Right lobe of liver (tissue), 6 donors: ENCODE results near the gene MAP3K5. TPM values are rescaled to one million over a fixed set of nuclear protein-coding genes. Genes with fewer than 3 reads are reported as not detected.

ENCODE experiments used
- ATAC-seq, 4 donors: fragments of 200-7000 bp; cut with Tn5 transposase; one replicate each; pipeline ENCODE4 v1.9.1; 2020; ENCODE audit warnings: mild to moderate bottlenecking in 4 of 4, moderate library complexity in 4 of 4
- DNase-seq, 3 donors: peaks; one replicate each; pipeline ENCODE4 v3.0.0-alpha.2; 2020
- H3K27ac ChIP-seq, 3 donors: fragments of 200-600 bp; one replicate each; pipeline ENCODE4 v1.8.0; 2022
- H3K27me3 ChIP-seq, 2 donors: fragments of 200-600 bp; one replicate each; pipeline ENCODE4 v1.8.0; 2022
- H3K36me3 ChIP-seq, 4 donors: fragments of 200-600 bp; sonication (generic) in 1 of 4; one replicate each; pipeline versions ENCODE4 v1.5.1 to v1.8.0; 2017 to 2022; ENCODE audit warnings: control low read depth in 1 of 4
- H3K4me1 ChIP-seq, 4 donors: fragments of 200-600 bp; sonication (generic) in 1 of 4; one replicate each; pipeline versions ENCODE4 v1.5.1 to v1.8.0; 2017 to 2022; ENCODE audit warnings: control low read depth in 1 of 4
- H3K4me3 ChIP-seq, 3 donors: fragments of 200-600 bp; one replicate each; pipeline ENCODE4 v1.8.0; 2022
- H3K9me3 ChIP-seq, 4 donors: fragments of 200-600 bp; sonication (generic) in 1 of 4; one replicate each; pipeline versions ENCODE4 v1.5.1 to v1.8.0; 2017 to 2022; ENCODE audit warnings: control low read depth in 1 of 4
- POLR2A ChIP-seq: fragments of 450-650 bp; IDR thresholded peaks from one replicate; pipeline ENCODE4 v1.6.1; 2017; ENCODE audit warnings: antibody characterized with exemption, mild to moderate bottlenecking
- WGBS: methylation state at CpG from one replicate; pipeline ENCODE4 v1.1.6; 2018; ENCODE audit warnings: low coverage, low lambda C conversion rate; ENCODE audit not compliant: insufficient coverage; ENCODE audit errors: missing lambda C conversion rate; 5-methylcytosine and 5-hydroxymethylcytosine counted together
- intact Hi-C, 2 donors: fragments of 100-400 bp; cut with DNase I; formaldehyde crosslinking; loops; one replicate each; pipeline versions ENCODE4 v1.11.2 to v1.14.1; 2022
- total RNA-seq, 6 experiments: library from RNA; depleted of rRNA in 2 of 6; stranded (reverse); fragments of >200 nt in 2 of 6; fragmentation: NEBNext Ultra II Directional in 3 of 6; extraction: Animal tissue kit (Norgen Biotek cat#: 25700) in 3 of 6; gene quantifications; one replicate each; pipeline versions ENCODE4 v1.1.0 to v1.2.4, GENCODE V29; 2016 to 2023
- TF ChIP-seq, protein P1 (sequence below), 4 donors: fragments of 200-600 bp in 3 of 4; fragments of 450-650 bp in 1 of 4; IDR thresholded peaks; one replicate each; pipeline versions ENCODE4 v1.5.1 to v1.8.0; 2016 to 2022; ENCODE audit warnings: antibody characterized with exemption in 4 of 4, mild to moderate bottlenecking in 2 of 4
- donor health status: DM: no; HTN: yes; CAD: no.
- donor health status: DM: no; HTN: no; CAD: no.
- donor health status: DM: no; HTN: no; CAD: no.
- donor health status: DM: no; HTN: yes; CAD: no.
- donor health status: DM: no; HTN: yes; CAD: no.

Gene MAP3K5
- total RNA-seq, 6 experiments from 2014 or later = 5.0 to 10.4 (median 6.9) TPM

- H3K27ac ChIP-seq = no peak overlapping the region
- intact Hi-C loops = no loop called here
- ATAC-seq = no peak
Measured at GRCh38 chr6:136677822-136678221, 114.5 kb downstream of the MAP3K5 start.

GRCh38 chr6:136677344-136677743 is 114.9 kb downstream of the MAP3K5 start:
- ATAC-seq (no peak), DNase-seq (no peak)
- Histone ChIP-seq H3K4me3 (no peak overlapping the region), H3K27ac (no peak overlapping the region), H3K9me3 (no peaks in the 10 kb centered on the region), H3K27me3 (no peaks in the 10 kb centered on the region), H3K4me1 (no peaks in the 10 kb centered on the region), H3K36me3 (no peaks in the 10 kb centered on the region)
- TF ChIP-seq, protein P1, sequence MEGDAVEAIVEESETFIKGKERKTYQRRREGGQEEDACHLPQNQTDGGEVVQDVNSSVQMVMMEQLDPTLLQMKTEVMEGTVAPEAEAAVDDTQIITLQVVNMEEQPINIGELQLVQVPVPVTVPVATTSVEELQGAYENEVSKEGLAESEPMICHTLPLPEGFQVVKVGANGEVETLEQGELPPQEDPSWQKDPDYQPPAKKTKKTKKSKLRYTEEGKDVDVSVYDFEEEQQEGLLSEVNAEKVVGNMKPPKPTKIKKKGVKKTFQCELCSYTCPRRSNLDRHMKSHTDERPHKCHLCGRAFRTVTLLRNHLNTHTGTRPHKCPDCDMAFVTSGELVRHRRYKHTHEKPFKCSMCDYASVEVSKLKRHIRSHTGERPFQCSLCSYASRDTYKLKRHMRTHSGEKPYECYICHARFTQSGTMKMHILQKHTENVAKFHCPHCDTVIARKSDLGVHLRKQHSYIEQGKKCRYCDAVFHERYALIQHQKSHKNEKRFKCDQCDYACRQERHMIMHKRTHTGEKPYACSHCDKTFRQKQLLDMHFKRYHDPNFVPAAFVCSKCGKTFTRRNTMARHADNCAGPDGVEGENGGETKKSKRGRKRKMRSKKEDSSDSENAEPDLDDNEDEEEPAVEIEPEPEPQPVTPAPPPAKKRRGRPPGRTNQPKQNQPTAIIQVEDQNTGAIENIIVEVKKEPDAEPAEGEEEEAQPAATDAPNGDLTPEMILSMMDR (IDR thresholded peaks at IDR 0.05) = no peak
- no peak for TF ChIP-seq POLR2A
- intact Hi-C loops = no loop called here
- no CpG with 5 or more reads among the region's 4 CpGs for WGBS

More at GRCh38 chr6:136677822-136678221, 114.5 kb downstream of the MAP3K5 start:
- no peaks in the 10 kb centered on the region for H3K4me1 ChIP-seq
- H3K36me3 ChIP-seq = no peaks in the 10 kb centered on the region
- no peaks in the 10 kb centered on the region for H3K27me3 ChIP-seq
- no peak overlapping the region for H3K4me3 ChIP-seq
- no peaks in the 10 kb centered on the region for H3K9me3 ChIP-seq
- DNase-seq = no peak
- TF ChIP-seq POLR2A = no peak
- TF ChIP-seq, protein P1 (IDR thresholded peaks at IDR 0.05) = no peak

GRCh38 chr6:136676075-136676474 is 116.2 kb downstream of the MAP3K5 start:
- no peak for TF ChIP-seq POLR2A
- TF ChIP-seq, protein P1 (IDR thresholded peaks at IDR 0.05) = no peak
- Histone ChIP-seq H3K4me1 (no peaks in the 10 kb centered on the region), H3K4me3 (no peak overlapping the region), H3K27ac (no peak overlapping the region), H3K36me3 (no peaks in the 10 kb centered on the region), H3K9me3 (no peaks in the 10 kb centered on the region), H3K27me3 (no peaks in the 10 kb centered on the region)
- DNase-seq = no peak
- no peak for ATAC-seq
- 74% methylated on average over 3 of the region's 3 CpGs for WGBS
- intact Hi-C loops = no loop called here

DNA sequence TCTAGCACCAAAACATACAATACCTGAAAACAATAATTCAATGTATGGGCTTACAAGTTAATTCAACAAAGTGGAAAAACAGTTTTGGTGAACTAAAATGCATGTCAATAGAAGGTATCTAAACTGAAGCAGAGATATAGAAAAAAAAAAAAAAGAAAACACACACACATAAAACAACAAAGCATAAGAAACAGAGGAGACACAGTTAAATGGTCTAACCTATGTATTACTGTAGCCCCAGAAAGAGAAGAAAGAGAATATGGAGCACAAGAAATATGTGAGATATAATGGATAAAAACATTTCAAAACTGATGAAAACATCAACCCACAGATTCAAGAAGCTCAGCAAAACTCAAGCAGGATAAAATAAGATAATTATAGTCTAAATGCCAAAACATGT is 118.7 kb downstream of the MAP3K5 start:
- no peaks in the 10 kb centered on the region for H3K9me3 ChIP-seq
- no peaks in the 10 kb centered on the region for H3K27me3 ChIP-seq
- no peak for DNase-seq
- H3K4me3 ChIP-seq = no peak overlapping the region
- no peak overlapping the region for H3K27ac ChIP-seq
- no peaks in the 10 kb centered on the region for H3K4me1 ChIP-seq
- ATAC-seq = no peak
- TF ChIP-seq, protein P1 (IDR thresholded peaks at IDR 0.05) = no peak
- TF ChIP-seq POLR2A = no peak
- no peaks in the 10 kb centered on the region for H3K36me3 ChIP-seq
- intact Hi-C loops = no loop called here

GRCh38 chr6:136672144-136672543 is 120.1 kb downstream of the MAP3K5 start:
- DNase-seq = no peak
- TF ChIP-seq POLR2A = no peak
- TF ChIP-seq, protein P1 (IDR thresholded peaks at IDR 0.05) = no peak

More at GRCh38 chr6:136672144-136672543, 120.1 kb downstream of the MAP3K5 start:
- no peak for ATAC-seq
- Histone ChIP-seq H3K27ac (no peak overlapping the region), H3K4me3 (no peak overlapping the region), H3K27me3 (no peaks in the 10 kb centered on the region), H3K36me3 (no peaks in the 10 kb centered on the region), H3K4me1 (no peaks in the 10 kb centered on the region), H3K9me3 (no peaks in the 10 kb centered on the region)
- intact Hi-C loops = no loop called here
- 71% methylated on average over 4 of the region's 4 CpGs for WGBS
